GM21825 (cell line): ENCODE data around the gene SMCO3.

Experiments used
- ATAC-seq: cut with Tn5 transposase; IDR thresholded peaks from one replicate; pipeline ENCODE4 v1.9.1; 2021; ENCODE audit warnings: mild to moderate bottlenecking, moderate library complexity; ENCODE audit not compliant: unreplicated experiment

The SMCO3 gene

GRCh38 chr12:14814014-14814413, at the start of gene SMCO3:
Gene SMCO3, minus strand, starts transcription at chr12:14814182. Its CDS starts 7,502 bp downstream, at chr12:14806680.
- ATAC-seq: no peak

GRCh38 chr12:14860490-14860889, 46.5 kb upstream of the SMCO3 start:
- no peak for ATAC-seq

GRCh38 chr12:14858513-14858912, 44.5 kb upstream of the SMCO3 start:
- no peak for ATAC-seq

GRCh38 chr12:14854586-14855183, 40.7 kb upstream of the SMCO3 start:
- ATAC-seq: no peak

GRCh38 chr12:14853961-14854360, 40.0 kb upstream of the SMCO3 start:
- ATAC-seq: no peak

- ATAC-seq: no peak
These were observed 38.9 kb upstream of the SMCO3 start for GRCh38 chr12:14852880-14853279.

- ATAC-seq: peak; percentile 47
These were observed 37.1 kb upstream of the SMCO3 start for GRCh38 chr12:14850929-14851663.

- ATAC-seq: no peak
These were observed 35.7 kb upstream of the SMCO3 start for GRCh38 chr12:14849661-14850060.

GRCh38 chr12:14846876-14847580, 33.0 kb upstream of the SMCO3 start:
- no peak for ATAC-seq

- no peak for ATAC-seq
These were observed 32.1 kb upstream of the SMCO3 start for GRCh38 chr12:14846042-14846587.

- no peak for ATAC-seq
These were observed 31.4 kb upstream of the SMCO3 start for GRCh38 chr12:14845350-14845750.

GRCh38 chr12:14844401-14844800, 30.4 kb upstream of the SMCO3 start:
- no peak for ATAC-seq

GRCh38 chr12:14843425-14843887, 29.5 kb upstream of the SMCO3 start, which contains the start of gene ART4:
Gene ART4, minus strand, starts transcription at chr12:14843526. Its CDS starts 413 bp downstream, at chr12:14843113.
- no peak for ATAC-seq

GRCh38 chr12:14842315-14842714, 28.3 kb upstream of the SMCO3 start:
- no peak for ATAC-seq

GRCh38 chr12:14841761-14842160, 27.8 kb upstream of the SMCO3 start:
- no peak for ATAC-seq

- ATAC-seq: no peak
These were observed 26.6 kb upstream of the SMCO3 start for GRCh38 chr12:14840616-14841015.

- ATAC-seq: no peak
These were observed 25.3 kb upstream of the SMCO3 start for GRCh38 chr12:14839262-14839661.

- no peak for ATAC-seq
These were observed 22.6 kb upstream of the SMCO3 start for GRCh38 chr12:14836336-14837210.

- ATAC-seq: no peak
These were observed 20.5 kb upstream of the SMCO3 start for GRCh38 chr12:14834509-14834908.

- no peak for ATAC-seq
These were observed 20.0 kb upstream of the SMCO3 start for GRCh38 chr12:14833952-14834351.
